HG03432 (cell line): ENCODE results near the gene AAGAB.

Experiments
- ATAC-seq: cut with Tn5 transposase; IDR thresholded peaks from one replicate; pipeline ENCODE4 v1.9.1; 2021; ENCODE audit warnings: mild to moderate bottlenecking, moderate library complexity; ENCODE audit not compliant: unreplicated experiment

AAGAB gene

DNA sequence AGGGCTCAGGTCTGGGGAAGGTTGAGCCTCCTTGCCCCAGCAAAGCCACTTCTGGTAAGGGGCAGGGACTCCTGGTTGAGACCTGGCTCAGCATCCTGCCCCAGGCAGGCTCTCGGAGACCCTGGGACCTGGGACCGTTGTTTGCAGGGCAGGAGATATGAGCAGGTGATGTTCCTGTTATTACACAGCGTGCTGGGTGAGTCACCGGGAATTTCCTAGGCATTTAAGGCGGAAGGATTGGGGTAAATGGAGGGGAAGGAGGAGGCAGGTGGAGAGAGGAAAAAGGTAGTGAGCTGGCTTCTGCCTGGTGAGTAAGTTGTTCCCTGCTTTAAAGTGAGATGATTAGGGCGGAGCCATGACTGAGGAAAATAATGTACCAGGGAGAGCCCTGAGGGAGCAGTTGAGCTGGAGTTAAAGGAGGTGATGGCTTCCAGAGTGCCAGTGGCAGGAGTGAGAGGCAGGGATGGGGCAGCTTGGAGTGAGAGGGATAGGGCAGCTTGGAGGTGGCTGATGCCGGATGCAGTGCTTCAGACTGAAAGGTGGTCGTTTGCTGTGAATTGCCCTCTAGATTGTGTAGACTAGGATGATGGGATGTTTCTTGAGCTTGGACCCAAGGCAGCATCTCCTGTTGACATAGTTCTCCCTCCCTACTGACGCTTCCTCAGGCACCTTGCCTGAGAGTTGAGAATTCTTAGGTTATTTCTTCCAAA lies 79.4 kb downstream of the AAGAB start:
- ATAC-seq, result no peak

DNA sequence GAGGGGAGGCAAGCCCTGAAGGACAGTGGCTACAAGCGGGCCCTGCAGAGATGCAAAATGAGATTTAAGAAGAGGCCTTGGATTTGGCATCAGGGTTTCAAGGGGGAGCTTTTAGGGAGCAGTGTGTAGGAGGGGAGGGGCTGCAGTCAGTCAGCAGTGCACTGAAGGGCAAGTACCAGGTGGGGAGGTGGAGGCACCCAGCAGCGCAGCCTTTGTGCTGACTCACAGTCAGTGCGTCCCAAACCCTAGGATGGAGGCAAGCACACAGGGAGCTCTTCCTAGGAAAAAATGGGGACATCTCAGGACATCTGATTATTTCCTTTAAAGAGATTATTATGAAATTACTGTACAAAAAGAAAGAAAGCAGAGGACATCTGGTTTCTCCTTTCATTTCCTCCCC lies 80.0 kb downstream of the AAGAB start:
- ATAC-seq, result no peak

DNA sequence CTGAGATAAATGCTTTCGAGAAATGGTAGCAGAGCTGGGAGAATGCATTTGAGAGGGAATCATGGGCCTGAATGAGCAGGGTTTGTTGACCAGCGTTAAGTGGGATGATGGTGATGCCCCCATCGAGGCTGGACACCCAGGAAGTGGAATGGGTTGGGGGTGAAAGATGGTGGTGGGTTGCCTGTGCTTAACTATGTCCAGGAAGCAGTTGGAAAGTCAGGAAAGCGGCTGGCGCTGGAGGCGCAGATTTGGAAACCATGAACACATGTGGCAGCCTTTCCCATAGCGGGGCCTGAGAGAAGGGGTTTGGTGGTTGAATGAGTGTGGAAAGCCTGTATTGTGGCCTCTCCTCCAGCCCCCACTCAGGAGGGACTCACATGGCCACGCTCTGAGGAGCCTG lies 80.7 kb downstream of the AAGAB start:
- ATAC-seq, result no peak

DNA sequence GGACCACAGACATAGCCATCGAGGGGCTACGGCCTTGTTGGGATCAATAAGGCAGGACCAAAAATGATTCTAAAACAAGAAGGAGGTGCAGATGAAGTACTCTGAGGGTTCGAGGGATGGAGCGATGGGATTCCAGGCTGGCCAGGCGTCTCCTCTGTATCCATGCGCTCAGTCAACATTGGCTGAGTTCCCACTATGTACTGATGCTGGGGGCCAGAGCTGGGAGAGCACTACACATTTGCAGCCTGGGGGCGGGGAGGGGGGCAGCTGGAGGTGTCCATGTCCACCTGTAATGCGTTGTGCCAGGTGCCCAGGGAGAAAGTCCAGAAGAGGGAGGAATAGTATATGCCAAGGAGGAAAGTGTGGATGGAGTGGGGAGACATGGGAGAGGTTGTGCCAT lies 81.5 kb downstream of the AAGAB start:
- ATAC-seq, result no peak

DNA sequence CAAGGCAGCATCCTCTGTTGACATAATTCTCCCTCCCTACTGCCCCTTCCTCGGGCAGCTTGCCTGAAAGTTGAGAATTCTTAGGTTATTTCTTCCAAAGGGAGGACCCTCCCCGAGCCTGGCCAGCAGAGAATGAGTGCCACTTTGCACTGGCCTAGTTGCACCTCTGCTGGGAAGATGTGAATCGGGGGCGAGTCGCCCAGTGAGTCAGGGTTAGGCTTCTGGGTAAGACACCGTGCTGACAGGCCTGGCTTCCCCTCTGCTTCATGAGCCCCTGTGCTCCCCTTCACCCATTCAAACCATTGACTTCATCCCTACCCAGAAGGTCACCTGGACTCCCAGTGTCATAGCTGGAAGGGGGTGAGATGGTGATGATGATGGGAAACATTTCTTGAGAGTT lies 82.3 kb downstream of the AAGAB start:
- no peak for ATAC-seq

DNA sequence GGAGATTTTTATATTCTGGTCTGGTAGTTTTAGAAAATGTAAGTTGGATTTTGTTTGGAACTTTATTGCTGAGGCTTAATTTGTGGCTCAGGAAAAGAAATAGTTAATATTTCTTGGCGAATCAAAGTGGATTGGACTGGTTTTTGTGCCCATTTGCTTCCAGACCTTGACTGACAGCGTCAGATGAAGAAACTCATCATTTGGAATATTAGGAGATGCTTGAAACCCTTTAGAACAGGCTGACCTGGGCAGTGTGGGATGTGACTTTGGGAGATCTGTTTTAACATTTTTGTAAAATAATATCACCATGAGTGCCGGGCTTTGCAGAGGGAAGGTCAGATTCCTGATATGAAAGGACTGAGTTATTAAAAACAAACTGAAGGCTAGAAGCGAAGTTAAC lies 83.0 kb downstream of the AAGAB start:
- no peak for ATAC-seq

DNA sequence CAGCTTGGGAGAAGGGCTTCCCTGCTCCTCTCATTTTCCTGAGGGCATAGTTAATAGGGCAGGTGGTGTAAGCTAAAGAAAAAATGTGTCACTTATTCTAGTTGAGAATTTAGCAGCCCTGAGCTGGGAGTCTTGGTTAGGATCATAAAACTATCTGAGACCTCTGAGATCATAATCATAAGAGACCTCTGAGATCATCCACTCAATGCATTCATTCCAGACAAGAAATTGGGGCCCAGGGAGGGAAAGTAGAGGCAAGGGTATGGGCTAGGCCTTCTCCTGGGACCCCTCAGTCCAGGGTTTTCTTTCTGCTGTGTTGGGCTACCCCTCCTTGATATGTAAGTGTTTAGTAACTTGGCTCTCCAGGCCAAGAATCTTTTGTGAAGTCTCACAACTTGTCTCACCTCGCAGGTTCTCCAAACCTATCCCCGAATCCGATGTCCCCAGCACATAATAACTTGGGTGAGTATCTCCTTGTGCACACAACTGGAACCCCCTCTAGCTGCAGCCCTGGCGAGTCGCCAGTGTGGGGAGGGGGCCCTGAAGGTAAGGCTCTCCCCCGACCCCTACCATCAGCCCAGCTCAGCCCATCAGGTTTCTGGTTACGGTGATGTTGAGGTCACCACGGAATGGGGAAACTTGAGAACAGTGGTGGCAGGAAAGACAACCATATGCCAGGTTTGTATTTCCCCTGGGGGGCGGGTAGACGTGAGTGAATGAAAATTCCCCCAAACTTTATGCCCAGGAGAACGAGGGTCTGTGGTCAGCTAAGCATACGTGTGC lies 84.1 kb downstream of the AAGAB start:
- no peak for ATAC-seq

DNA sequence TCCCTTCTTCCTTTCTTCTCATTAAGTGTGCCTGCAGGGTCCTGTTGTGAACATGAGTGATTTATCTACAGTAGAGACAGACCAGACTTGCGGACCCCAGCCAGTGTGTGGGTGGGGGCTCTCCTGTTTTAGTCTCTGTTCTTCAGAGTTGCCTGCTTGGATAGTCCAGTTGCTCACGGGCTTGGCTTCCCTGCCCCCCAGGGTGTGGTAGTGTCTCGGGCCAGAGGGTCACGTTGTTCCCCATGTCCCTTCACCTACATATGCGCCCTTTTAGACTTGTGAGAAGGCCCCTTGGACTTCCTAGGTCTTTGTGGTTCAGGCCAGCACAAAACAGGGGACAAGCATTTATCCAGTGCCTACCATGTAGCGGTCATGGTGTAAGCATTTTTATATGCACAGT lies 85.8 kb downstream of the AAGAB start:
- no peak for ATAC-seq

DNA sequence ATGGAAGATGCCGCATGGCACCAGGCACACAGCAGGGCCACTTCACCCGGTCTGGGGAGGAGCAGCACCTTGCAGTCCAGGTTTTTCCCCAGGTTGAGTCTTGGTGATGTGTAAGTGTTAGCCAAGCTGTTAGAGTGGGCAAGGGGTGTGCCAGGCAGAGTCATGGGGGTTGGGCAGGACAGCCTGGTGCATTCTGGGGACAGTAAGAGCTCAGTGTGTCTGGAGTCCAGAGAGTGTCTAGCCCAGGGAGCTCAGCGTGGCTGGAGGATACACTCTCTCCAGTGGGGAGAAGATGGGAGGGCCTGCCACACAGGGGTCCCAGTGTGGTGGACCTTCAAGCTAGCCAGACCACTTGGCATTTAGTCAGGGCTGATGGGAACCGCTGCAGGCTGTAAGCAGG lies 87.4 kb downstream of the AAGAB start:
- no peak for ATAC-seq

DNA sequence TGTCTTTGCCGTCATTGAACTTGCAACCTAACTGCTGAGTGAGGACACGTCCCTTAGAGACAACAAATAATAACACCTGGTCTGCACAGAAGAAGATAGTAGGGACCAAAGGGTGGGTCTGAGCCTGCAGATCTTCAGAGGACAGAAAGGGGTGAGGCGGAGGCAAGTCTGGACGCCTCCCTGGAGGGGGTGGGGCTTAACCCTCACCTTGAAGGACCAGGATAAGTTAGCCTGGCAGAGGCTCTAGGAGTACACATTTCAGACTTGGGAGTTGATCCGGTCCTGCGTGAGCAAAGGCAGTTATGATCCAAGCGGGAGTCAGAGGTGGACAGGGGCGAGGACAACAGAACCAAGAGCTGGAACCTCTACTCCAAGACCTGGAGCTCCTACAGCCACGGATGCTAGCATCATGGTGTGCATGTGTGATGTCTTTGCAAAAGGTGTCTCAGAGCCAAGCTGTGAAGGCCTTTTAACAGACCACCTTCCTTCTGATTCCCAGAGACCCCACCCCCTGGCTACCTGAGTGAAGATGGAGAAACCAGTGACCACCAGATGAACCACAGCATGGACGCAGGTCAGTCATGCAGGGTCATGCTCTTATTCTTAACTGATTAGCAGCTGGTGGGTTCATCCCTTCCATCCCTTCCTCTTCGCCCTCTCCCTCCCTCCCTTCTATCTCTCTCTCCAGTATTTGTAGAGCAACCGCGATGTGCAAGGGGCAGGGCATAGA lies 88.0 kb downstream of the AAGAB start:
- no peak for ATAC-seq

DNA sequence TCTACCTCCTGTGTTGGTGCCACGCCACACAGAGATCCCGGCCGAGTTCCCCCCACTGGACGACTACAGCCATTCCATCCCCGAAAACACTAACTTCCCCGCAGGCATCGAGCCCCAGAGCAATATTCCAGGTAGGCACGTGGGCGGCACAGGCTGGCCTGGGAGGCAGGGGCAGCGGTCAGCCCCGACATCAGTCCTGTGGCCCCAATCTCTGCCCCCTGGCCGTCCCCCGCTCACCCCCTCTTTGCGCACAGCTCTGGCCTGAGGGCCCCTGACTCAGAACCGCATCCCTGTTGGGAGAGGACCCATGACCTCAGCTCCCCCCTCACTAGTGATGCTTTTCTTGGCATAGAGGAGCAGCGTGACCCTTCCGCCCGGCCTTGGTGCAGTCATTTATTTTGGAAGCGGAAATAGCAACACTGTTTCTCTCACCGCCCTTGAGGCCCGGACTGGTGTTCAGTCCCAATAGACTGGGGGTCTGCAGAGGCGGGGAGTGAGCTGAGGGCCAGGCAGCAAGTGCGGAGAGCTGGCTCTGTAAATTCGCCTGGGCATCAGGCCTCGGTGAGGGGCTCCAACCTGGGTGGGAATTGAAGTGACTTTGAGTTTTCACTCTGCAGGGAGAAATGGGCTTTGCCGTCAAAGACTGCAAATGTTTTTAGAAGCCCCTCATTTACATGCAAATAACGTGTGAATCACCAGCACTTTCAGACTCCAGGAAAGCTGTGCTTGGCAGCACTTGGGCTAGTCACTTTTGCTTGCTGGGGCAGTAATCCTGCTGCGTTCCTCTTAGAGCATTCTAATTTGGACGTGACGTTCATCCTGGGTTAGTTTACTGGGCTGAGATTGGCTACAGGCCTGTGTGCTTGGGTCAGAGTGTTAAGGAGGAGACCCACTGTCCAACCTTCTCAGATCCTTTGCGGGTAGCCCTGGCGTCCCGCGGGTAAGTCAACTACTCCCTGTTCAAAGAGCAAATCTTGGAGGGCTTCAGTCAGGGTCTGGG lies 88.9 kb downstream of the AAGAB start:
- no peak for ATAC-seq

DNA sequence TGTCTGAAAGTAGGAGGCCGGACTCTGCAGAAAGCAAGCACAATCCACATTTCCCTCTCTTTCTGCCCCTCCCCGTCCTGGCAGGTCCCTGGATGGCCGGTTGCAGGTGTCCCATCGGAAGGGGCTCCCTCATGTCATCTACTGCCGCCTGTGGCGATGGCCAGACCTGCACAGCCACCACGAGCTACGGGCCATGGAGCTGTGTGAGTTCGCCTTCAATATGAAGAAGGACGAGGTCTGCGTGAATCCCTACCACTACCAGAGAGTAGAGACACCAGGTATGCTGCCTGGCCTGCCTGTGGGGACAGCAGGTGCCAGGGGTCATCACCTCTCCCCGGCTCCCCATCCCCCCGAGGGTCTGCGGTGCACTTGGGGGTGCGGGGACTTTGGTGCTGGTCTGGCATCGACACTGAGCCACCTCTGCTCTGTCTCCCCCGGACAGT lies 89.6 kb downstream of the AAGAB start:
- ATAC-seq, result no peak

DNA sequence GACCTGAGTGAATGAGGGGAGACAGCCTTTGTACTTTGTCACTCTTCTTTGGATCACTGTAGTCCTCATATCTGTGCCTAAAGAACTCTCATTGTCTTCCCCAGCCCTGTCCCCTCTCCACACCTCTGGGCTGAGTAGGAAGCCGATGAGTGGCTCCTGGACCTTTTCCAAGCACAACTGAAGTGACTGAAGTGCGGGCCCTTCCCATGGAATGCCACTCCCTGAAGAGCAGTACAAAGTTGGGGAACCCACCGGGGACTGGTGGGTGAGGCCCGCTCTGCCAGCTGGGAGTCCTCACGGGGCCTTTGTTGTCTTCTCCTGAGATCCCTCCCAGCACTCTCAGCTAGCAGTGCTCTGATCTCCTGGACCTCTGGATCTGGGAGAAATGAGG lies 90.1 kb downstream of the AAGAB start:
- ATAC-seq, result no peak

DNA sequence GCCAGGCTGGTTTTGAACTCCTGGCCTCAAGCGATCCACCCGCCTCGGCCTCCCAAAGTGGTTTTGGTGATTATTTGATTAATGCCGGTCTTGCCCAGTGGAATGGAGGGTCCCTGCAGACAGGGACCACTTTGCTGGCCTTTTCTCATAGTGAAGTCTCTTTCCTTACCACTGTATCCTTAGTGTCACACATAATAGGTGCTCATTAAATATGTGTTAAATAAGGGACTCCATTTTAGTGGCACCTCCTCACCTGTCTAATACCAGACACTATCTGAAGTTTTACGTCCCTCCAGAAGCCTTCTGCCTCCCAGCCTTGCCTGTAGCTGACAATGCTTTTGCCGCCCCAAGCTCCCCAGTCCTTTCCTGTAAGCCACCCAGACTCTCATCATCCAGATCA lies 91.3 kb downstream of the AAGAB start:
- ATAC-seq, result no peak

DNA sequence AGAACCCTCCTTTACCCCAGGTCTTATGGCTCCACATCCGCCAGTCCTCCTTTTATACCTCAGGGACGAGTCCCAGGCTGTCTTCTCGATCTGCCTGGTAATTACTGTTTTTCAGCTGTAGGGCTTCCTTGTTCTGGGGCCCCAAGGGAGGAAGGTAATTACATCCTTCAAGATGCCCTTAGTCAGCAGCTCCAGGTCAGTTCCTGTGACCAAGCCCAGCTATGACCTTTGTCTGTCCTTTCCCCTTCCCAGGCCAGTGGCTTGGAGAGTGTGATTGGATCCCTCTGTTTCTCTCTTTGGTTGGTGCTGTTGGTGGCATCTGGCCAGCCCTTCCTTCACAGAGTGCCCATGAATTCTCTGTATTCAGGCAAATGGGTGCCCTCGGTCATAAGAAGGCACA lies 92.6 kb downstream of the AAGAB start:
- no peak for ATAC-seq

DNA sequence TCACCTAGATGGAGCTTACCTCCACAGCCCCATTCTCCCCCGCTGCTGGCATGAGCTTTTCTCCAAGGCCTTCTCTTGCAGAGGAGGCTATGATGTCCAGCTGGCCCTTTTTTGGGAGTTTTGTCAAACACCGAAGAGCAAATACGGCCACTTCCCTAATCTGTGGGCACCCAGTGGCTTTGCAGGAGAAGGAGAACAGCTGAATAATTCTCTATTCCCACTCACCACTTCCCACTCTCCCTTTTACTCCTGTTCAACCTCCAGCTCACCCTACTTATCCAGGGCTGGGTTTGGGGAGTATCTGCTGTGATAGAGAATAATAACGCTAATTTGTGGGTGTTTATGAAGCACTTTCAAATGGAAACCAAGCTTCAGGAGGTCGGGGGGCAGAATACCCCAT lies 93.0 kb downstream of the AAGAB start:
- no peak for ATAC-seq

DNA sequence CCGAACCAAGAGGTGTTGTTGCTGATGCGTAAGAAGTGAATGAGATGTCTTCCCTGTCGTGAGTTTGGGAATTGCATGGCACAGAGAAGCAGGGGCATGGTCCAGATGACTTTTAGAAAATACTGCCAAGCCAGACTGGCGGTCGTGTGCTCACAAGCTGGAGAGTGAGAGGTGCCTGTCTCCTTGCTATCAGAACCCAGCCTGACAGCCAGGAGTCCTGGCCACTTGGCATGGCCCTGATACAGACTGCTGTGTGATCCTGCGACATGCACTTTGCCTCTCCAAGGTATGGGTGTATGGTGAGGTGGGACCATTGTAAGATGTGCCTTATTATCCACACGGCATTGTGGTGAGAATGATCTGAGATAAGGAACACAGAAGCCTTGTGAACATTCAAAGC lies 96.1 kb downstream of the AAGAB start:
- no peak for ATAC-seq

DNA sequence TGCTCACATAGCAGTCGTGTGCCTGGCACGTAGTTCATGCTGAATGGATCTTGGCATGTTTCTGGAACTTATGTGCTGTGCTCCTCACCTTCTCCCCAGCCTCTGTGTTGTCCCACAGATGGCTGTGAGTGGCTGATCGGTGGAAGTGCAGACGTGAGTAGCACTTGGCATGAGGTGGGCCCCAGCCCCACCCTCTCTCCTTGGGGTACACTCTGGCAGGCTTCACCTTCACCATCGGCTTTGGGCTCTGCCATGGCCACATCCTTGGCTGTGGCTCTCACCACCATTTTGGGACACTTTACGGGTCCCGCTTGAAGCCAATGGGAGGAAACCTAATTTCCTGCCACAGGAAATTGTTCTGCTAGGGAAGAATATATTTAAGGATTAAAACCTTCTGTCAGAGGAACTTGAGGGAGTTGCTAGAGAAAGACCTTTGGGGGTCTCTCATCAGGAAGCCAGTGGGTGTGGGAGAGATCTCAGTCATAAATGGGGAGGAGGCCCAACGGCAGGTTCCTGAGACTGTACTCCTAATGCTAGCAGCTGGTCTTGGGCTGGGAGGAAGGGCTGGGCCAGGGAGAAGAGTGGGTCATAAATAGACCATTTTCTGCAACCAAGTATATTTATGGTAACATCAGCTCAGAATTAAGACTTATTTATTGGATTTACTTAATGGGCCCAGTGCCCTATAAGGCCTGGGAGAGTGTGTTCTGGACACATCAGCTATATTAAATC lies 96.8 kb downstream of the AAGAB start:
- ATAC-seq, result no peak

DNA sequence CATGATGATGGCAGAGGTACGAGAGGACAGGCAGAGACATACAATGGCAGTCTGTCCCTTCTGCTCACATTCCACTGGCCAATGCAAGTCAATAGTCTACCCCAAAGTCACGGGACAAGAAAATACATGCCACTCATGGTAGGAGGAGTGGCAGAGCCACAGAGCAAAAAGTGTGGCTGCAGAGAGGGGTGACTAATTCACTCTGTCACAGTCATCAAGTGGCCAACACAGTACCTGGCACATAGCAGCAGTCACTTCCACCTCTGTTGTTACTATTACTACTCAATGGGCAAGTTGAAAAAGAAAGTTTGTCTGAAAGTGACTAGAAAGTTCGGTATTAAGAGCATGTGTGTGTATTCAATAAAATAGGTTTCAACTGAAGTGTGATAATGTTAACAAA lies 97.6 kb downstream of the AAGAB start:
- no peak for ATAC-seq

DNA sequence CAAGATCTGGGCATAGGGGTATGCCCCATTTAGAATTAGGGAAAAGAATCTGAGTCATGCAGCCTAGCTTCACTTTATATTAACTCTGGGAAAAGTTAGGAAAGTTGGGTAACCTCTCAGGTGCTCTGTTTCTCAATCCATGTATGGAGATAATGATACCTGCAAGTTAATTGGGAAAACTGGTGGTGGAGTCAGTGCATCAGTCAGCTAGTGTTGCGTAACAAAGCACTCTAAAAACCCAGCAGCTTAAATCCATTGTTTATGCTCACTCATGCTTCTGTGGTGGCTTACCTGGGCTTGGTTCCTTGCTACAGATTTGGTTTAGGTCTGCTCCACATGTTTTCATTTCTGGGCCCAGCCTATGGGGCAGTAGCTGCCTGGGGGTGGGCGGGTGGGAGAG lies 98.0 kb downstream of the AAGAB start:
- no peak for ATAC-seq
